GM18511 (cell line): ENCODE measurements around the gene GNB1L.
A peak's percentile ranks its signal among the peaks of the same experiment; 100 is the strongest.
"Not testable (repeated sequence)": the region's sequence is repeated elsewhere in the genome, so short reads cannot be mapped to it uniquely, and the experiment has no call there.

Source experiments
- ATAC-seq: cut with Tn5 transposase; IDR thresholded peaks from one replicate; pipeline ENCODE4 v1.9.1; 2021; ENCODE audit warnings: mild to moderate bottlenecking, moderate library complexity; ENCODE audit not compliant: unreplicated experiment

GNB1L gene

GRCh38 chr22:19784384-19785175 is 70.1 kb downstream of the GNB1L start:
- no peak for ATAC-seq

- ATAC-seq, result no peak
Measured at GRCh38 chr22:19783586-19784383, 70.9 kb downstream of the GNB1L start.

- no peak for ATAC-seq
Measured at GRCh38 chr22:19782533-19782932, 72.1 kb downstream of the GNB1L start.

GRCh38 chr22:19779685-19780268 is 74.9 kb downstream of the GNB1L start:
- ATAC-seq, result no peak

GRCh38 chr22:19779011-19779421 is 75.7 kb downstream of the GNB1L start:
- ATAC-seq, result no peak

- ATAC-seq, result not testable (repeated sequence)
Measured at GRCh38 chr22:19777192-19777591, 77.5 kb downstream of the GNB1L start.

- no peak for ATAC-seq
Measured at GRCh38 chr22:19776433-19777031, 78.1 kb downstream of the GNB1L start.

- no peak for ATAC-seq
Measured at GRCh38 chr22:19775496-19776325, 79.0 kb downstream of the GNB1L start.

GRCh38 chr22:19774628-19775027 is 80.0 kb downstream of the GNB1L start:
- no peak for ATAC-seq

- no peak for ATAC-seq
Measured at GRCh38 chr22:19773470-19774040, 81.1 kb downstream of the GNB1L start.

- peak; percentile 74 for ATAC-seq
Measured at GRCh38 chr22:19772673-19773469, 81.8 kb downstream of the GNB1L start.

- no peak for ATAC-seq
Measured at GRCh38 chr22:19772422-19772672, 82.3 kb downstream of the GNB1L start.

GRCh38 chr22:19770349-19771220 is 84.1 kb downstream of the GNB1L start:
- ATAC-seq, result no peak

- ATAC-seq, result no peak
Measured at GRCh38 chr22:19769393-19769715, 85.3 kb downstream of the GNB1L start.

- no peak for ATAC-seq
Measured at GRCh38 chr22:19767427-19768341, 87.0 kb downstream of the GNB1L start.

GRCh38 chr22:19766511-19767426 is 87.9 kb downstream of the GNB1L start:
- ATAC-seq, result no peak

GRCh38 chr22:19766240-19766510 is 88.5 kb downstream of the GNB1L start:
- no peak for ATAC-seq
